NOMO-1 treated with dmso at 0.1 percent for 144 hours (cell line): ENCODE measurements around the gene AMOTL2.

Source experiments
- DNase-seq: peaks from one replicate; lab custom pipeline; 2025; ENCODE audit not compliant: unreplicated experiment; lab: John Stamatoyannopoulos, UW

The AMOTL2 gene

GRCh38 chr3:134336587-134336986 lies 37.7 kb downstream of the AMOTL2 start:
- DNase-seq: no peak

DNA sequence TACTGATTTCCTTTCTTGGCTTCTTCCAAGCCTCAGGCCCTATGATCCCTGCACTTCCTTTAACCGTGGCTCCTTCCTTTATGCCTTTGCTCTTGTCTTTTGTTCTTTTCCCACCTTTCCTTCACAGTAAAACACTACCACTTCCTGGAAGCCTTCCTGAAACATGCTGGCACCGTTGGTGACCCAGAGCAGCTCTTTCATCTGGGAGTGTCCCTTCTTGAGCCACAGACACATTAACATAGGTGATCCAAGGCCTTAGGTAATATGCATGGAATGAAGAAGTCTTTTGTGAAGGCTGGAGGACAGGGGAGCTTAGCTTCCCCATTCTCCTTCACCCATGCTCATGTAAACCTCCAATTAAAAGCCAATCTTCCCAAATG lies 39.4 kb downstream of the AMOTL2 start:
- DNase-seq: no peak

GRCh38 chr3:134334231-134334900 lies 39.9 kb downstream of the AMOTL2 start:
- no peak for DNase-seq

- no peak for DNase-seq
These were observed 40.6 kb downstream of the AMOTL2 start for GRCh38 chr3:134333522-134334181.

DNA sequence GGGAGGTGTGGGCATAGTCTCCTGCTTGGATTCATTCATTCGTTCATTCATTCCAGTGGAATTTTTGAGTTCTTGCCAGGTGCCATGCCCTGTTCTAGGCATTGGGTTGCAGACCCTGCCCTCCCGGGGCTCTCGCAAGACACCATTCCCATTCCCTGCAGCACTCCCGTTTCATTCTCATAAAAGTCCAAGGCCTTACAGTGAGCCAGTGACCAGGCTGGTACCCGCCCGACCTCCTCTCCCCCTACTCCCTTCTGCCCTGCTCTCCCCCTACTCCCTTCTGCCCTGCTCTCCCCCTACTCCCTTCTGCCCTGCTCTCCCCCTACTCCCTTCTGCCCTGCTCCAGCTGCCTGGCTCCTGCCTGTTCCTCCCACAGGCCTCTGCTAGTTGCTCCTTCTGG lies 41.9 kb downstream of the AMOTL2 start:
- DNase-seq: no peak

- no peak for DNase-seq
These were observed 42.4 kb downstream of the AMOTL2 start for GRCh38 chr3:134331811-134332199.

GRCh38 chr3:134330883-134331810 lies 43.1 kb downstream of the AMOTL2 start:
- no peak for DNase-seq

DNA sequence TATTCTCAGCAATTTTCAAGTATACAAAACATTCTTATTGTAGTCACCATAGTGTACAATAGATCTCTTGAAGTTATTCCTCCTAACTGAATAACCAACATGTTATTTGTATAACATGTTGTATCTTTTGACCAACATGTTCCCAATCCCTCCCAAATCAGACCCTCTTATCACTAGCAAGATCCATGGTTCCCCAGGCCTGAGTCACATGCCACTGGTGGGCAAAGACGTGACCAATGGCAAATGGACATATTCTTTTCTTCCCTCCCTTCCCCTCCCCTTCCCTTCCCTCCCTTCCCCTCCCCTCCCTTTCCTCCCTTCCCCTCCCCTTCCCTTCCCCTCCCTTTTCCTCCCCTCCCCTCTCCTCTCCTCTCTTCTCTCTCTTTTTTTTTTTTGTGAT lies 45.4 kb downstream of the AMOTL2 start:
- DNase-seq: no peak

- DNase-seq: no peak
These were observed 46.1 kb downstream of the AMOTL2 start for GRCh38 chr3:134328147-134328591.

DNA sequence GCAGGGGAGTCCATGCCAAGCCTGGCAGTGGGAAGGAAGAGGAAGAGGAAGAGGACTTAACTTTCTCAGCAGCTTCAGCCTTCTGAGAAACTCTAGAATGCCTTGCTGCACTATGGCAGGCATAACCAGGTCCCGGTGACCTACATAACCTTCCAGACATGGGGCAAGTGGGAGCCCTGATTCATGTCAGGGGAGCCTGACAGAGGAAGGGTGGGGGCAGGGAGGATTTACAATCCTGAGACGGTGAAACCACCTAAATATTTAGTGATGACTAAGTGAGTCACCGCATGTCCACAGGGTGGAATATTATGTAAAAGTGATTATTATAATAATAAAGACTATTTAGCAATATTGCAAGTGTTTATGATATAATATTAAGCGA lies 46.7 kb downstream of the AMOTL2 start:
- no peak for DNase-seq

DNA sequence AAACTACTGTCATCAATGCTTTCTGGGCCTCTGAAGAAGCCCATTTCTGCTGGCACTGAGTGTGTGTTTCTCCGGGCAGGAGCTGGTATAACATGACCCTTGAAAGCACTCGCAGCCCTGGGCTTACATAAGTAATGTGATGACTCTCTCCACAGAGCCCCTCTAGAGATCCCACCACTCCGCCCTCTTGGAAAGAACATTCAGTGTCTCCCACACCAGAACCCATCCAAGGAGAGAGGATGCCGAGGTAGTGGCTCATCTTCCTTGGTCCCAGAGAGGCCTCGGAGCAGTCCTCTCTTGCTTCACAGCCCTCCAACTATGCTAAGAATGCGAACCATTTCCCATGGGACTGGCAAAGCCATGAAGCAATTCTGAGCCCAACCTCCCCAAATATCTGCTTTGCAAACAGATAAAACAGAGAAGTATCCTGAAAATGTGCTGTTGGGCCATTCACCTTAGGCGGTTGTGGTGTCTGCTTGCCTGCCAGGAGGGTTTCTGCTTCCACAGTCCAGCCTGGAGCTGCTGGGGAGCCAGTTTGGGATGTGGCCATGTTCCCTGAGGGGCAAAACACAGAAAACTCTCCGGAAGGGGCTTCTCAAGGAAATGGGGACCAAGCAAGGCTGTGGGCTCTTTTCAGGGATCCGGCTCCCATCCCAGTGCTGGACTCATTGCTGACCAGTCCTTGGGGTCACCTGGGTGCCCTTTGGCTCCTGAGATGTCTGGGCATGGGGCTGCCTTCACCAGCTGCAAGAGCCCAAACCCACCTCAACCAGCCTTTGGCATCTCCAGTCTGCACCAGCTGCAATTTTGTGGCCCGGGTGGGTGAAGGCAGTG lies 47.3 kb downstream of the AMOTL2 start:
- DNase-seq: no peak

DNA sequence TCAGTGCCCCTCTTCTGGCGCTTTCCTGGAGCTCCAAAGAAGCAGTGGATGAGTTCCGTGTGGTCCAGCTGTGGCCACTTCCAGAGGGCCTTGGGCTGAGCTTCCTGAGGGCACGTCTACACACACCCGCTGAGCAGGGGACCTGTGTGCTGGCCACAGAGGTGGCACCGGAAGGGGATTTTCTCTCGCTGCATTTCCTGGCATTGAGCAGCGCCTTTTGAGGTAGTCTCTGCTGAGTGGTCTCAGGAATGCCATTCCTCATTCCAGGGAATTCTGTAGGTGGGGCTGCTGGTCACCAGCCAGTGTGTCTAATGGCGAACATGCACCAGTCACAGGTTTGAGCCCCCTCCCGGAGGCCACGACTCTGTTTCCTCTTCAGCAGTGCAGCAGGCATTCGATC lies 48.1 kb downstream of the AMOTL2 start:
- DNase-seq: no peak

DNA sequence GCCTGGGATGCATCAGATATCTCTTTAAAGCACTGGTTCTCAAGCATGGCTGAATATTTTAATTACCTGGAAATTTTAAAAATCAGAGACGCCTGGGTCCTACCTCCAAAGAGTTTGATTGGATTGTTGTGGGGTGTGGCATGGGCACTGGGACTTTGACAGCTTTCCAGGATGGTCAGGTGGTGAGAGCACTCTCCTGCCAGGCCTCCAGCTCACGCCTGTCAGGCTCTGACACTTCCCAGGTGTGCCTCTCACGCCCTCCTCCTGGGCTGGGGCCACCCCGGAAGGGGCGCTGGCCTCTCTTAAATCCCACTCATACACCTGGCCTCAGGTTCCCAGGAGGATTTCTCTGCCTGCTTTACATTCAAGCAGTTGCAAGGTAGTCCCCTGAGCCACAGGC lies 48.5 kb downstream of the AMOTL2 start:
- no peak for DNase-seq

DNA sequence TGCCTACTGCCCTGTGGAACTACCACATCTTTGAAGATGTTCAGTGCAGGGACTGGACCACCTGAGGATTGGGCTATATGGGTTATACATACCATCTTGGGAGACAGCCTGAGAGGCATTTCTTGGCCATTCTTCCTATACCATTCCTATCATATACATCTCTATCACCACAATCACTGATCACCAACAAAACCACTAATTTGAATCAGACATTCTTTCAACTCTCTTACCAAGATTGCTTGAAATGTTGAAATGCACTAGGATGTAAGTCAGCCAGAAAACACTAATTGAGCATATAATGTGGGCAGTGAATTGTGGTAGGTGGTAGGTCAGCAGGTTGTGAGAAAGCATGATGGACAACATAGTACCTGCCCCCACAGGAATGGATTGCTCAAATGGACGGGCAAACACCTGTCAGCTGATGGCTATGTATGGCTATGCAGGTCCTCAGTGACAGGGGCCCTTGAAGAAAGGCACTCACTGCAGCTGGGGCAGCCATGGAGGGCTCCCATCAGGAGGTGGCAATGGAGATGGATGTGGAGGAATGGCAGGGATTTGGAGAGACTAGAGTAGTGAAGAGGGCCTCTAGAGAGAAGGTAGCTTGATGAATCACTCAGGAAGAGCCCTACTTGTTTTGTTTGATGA lies 49.1 kb downstream of the AMOTL2 start:
- DNase-seq: no peak

DNA sequence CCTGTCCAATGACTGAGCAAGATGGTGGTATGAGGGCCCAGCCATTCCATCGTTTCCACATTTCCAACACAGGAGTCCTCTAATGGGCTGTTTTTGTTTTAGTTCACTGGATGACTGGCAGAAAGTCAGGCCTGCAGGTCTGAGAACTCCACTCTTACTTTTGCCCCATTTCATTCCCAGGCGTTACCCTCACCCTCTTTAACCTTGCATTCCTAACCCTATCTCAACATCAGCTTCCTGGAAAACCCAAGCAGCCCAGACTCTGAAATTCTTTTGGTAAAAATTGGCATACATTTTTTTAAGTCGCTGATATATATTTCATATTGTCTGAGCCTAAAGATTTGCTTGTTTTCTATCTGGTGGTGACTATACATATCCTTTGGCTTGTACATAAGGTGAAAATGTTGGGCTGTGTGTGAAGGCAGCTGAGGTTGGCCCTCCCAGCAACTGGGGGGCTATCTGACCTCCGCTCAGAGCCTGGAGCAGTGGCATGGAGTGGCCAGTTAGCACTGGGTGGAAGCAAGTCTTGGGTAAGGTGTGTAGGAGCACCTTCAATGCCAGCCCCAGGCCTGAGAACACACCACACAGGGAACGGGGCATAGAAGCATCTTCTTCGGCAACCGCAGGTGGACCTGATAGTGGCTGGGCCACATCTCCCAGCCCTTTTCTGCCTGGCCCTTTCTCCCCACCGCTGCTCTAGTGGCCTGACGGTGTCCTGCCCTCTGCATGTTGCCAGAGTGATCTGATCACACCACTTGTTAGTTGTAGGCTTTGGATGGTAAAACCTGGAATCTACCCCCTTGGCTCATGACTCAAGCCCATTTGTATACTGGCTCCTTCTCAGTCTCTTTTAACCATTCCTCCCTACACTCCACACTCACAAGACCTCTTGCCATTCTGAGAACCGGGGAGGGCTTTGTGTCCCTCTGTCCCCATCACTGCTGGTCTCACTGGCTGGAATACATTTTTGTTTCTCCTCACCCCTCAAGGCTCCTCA lies 50.0 kb downstream of the AMOTL2 start:
- DNase-seq: no peak

DNA sequence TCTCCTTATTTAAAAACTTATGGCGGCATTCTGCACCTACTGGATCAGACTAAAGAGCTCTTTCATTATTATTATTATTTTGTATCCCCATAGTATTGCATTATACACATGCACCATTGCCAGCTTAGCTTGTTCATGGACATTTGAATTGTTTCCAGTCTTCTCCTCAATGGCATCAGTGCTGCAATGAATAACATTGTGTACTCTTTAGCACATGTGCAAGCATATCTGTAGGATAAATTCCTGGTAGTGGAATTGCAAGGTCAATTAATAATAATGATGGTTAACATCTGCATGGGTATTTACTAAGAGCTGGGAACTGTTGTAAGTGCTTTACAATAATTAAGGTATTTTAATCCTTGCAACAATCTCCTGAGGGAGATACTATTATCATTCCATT lies 52.0 kb downstream of the AMOTL2 start:
- DNase-seq: no peak

- DNase-seq: no peak
These were observed 53.5 kb downstream of the AMOTL2 start for GRCh38 chr3:134320749-134321148.

DNA sequence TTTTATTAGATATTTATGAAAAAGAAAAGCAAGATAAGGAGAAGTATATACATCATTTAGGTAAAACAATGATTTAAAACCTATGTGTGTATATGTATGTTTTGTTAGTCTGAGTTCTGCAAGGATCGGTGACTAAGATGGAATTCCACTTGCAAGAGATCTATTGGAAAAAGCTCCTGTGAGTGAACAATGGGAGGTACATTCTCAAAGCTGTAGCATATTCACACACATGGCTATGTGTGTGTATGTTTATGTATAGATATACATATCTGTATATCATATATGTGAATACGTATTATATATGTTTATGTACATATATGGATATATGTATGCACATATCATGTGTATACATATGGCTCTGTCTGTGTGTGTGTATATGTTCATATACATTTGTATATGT lies 54.3 kb downstream of the AMOTL2 start:
- no peak for DNase-seq

GRCh38 chr3:134318166-134318565 lies 56.1 kb downstream of the AMOTL2 start:
- DNase-seq: no peak
